ENCODE results near the gene WWC2.

WWC2 gene

DNA sequence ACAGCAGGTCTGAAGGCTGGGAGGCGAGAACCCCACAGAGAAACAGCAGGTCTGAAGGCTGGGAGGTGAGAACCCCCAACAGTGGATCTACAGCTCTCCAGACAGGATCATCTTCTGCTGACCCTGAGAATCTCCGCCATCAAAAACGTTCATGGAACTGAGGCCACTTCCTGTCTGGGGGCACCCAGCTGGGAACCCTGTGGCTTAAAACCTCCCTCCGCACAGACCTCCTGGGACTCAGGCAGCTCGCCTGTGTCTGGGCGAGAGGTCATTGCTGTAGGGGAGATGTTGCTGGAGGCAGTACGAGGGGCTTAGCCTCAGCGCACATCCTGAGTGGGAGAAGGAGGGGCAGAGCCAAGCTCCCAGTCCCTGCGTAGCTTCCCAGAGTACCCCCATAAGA, 238.3 kb downstream of the WWC2 start:
- no peak for DNase-seq

DNA sequence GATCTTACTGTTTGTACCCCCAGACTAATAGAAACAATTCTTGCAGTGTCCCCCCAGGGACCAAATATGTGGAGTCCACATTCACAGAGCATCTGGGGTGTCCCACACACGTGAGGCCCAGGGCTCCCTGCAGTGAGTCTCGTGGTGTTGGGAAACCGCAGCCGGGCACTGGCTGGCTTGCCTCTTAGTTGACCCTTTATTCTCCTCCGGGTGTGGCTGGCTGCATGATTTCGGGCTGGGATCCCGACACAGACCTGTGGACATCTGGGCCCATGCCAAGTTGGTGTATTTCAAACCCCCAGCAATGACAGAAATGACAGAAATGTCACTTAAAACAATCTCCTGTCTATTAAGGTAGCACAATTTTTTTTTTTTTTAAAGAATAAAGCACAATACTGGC, 238.8 kb downstream of the WWC2 start:
- no peak for DNase-seq

DNA sequence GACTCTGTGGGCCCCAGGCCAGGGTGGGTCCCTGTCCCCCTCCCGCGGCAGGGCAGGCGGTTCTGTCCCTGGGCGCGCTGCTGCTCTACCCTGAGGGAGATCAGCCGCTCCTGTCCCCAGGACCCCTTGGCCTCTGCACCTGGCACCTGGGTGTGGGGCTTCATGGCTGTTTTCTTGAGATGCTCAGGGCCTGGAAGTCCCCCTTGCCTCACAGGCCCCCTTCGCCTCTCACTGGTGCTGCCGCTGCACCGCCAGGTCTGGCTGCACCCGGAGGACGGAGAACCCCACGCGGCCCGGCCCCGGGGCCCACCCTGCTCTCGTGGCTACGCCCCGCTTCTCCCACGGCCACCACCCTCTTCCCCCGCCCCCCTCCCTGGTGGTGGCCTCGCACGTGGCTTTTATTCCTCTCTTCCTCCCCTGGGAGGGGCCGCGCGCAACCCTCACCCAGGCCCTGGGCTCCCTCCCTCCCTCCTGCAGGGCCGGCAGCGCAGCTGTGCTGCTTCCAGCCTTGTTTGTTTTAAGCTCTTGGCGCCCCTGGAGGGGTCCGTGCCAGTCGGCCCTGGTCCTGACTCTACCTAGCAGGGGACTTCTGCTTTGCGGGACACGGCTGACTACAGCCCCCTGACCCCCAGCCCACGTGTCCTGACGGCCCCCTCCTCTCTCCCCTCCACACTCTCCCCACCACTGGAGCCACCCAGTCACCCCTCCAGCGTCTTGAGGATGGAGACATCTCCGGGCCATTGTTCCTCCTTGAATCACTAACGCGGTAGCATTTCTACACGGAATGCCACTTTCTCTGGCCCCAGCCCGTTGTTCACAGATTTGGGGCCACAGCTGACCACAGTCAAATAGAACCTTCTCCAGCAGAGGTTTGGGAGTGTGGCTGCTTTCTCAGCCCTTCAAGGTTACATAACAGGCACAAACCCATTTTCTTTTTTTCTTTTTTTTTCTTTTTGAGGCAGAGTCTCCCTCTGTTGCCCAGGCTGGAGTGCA, 243.8 kb downstream of the WWC2 start:
- no peak for DNase-seq

DNA sequence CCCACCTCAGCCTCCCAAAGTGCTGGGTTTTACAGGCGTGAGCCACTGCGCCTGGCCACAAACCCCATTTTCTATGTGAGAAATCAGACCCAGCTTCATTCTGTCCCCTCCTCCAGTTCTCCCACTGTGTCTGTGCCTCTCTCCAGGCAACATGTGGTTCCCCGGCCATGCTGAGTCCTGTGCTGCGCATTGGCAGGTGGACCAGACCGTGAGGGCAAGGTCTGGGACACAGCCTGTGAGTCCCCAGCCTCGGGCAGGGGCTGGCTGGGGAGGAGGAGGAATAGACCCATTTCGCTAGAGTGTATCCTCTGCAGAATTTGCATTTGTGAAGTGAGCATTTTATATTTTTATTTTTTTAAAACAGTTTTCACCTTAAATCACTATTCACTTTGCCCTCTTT, 244.7 kb downstream of the WWC2 start:
- DNase-seq: no peak

DNA sequence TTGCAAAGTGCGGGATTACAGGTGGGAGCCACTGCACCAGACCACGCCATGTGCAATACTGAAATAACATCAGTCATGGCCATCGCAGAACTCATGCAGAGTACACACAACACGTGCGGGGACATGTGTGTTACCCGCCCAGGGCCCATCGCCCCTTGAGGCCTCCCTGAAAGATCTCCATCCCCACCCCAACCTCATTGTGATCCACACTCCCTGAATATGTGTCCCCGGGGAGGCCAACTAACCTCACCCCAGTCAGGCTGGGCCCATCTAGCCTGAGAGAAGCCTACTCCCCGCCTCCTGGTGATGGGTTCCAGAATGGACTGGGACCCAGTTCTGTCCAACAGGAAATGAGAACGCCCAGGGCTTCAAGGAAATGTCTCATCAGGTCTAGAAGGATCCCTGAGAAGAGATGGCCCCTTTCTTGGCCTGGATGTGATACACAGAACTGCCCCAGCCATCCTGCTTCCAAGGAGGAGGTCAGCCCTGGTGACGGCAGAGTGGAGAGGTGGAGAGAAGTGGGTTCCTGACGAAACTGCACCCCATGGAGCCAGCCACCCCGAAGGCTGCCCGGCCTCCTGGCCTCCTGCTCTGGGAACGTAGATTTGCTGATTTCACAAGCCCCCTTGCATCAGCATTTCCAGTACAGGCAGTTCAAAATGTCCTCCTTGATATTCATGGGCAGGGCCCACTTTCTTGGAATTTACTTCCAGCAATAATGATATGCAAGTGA, 245.6 kb downstream of the WWC2 start:
- DNase-seq: no peak

DNA sequence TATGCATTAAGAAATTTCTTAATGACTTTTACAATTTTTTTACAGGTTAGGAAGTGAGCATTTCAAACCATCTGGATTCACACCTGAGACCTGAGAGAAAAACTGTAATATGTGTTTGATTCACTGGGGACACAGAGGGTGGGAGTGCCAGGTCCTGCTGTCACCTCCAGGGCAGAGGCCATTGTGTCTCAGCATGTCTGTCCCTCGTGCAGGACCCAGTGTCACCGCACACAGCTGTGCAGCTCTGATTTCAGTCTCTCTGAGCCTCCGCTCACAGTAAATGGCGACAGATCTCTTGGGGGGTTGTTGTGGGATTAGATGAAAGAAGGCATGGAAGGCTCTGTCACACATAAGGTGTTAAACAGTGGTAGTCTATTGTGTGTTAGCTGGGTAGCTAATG, 246.2 kb downstream of the WWC2 start:
- DNase-seq: no peak

DNA sequence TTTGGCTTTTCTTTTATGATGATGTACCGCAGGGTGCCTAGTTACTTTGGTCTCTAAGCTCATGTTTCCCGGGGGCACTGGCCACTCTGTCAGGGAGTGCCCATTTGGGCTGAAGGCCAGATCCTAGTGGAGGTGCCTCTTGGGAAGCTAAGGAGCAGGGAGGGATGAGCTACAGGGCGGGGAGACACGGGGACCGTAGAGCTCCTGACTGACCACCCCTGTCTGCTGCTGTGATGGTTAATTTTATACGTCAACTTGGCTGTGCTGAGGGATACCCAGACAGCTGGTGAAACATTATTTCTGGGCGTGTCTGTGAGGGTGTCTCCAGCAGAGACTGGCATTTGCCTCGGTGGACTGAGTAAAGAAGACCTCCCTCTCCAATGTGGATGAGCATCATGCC, 248.1 kb downstream of the WWC2 start:
- DNase-seq: no peak

DNA sequence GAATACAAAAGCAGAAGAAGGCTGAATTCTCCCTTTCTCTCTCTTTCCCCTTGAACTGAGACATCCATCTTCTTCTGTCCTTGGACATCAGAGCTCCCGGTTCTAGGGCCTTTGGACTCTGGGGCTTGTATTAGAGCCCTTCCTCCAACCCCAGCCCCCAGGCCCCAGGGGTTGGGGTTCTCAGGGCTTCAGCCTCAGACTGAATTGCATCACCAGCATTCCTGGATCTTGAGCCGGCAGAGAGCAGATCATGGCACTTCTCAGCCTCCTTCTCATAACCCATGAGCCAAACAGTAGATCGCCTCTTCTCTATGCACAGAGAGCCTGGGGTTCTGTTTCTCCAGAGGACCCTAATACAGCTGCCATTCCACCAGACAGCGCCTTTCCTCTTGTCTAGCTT, 248.5 kb downstream of the WWC2 start:
- DNase-seq: no peak

DNA sequence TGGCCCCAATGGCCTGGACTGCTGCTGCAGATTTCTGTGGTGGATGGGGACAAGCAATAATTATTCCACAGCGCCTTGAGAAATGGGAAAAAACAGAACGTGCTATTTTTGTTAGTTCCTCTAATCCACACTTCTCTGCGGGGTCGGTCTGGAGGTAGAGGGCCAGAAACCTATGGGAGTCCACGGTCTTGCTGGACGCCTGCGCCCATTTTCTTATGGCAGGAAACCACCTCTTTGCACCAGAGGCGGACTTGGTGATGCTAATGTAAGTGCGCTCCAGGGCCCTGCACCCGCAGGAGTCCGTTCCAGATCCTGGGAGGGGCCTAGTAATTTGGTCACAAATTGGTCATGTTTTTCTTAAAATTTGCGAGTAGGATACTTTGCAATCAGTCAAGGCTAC, 249.1 kb downstream of the WWC2 start:
- no peak for DNase-seq

DNA sequence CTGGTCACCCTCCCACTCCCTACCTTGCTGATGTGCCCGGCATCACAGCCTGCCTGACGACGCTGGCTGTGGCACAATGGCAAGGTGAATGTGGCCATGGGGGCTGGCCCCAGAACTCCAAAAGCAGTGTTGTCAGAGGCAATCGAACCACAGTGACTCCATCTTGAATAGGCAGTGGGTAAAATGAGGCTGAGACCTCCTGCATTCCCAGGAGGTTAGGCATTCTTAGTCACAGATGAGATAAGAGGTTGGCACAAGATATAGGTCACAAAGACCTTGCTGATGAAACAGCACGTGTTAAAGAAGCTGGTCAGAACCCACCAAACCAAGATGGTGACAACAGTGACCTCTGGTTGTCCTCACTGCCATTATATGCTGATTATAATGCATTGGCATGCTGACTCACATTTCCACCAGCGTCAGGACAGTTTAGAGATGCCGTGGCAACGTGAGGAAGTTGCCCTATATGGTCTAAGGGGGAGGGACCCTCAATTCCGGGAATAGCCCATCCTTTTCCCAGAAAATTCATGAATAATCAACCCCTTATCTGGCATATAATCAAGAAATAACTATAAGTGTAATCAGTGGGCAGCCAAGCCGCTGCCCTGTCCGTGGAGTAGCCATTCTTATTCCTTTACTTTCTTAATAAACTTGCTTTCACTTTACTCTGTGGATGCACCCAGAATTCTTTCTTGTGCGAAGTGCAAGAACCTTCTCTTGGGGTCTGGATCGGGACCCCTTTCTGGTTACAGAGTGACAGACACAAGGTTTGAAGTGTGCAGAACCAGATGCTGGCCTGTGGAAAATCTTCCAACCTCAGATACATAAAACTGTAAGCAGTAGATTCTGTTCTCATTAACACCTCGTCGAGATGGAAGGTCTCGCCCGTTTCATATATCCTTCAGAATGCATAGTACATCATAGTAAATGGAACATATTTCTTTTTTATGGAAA, 249.9 kb downstream of the WWC2 start:
- peak; percentile 61 for DNase-seq

DNA sequence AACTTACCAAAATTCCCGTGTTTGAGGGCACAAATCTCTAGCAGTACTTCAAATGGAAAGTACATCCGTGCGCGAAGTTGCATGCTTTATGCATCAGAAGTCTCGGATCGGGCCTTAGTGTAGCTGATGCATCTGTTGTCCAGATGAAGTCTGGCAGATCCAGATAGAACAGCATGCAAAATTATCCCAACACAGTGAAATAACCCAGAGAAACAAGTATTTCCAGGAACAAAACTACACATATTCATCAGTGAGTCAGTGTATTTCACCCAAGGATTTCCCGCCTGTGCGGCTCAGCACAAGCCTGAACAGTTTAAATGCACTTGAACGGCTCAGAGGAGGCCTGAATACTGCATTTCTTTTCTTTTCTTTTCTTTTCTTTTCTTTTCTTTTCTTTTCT, 250.6 kb downstream of the WWC2 start:
- peak; percentile 15 for DNase-seq

DNA sequence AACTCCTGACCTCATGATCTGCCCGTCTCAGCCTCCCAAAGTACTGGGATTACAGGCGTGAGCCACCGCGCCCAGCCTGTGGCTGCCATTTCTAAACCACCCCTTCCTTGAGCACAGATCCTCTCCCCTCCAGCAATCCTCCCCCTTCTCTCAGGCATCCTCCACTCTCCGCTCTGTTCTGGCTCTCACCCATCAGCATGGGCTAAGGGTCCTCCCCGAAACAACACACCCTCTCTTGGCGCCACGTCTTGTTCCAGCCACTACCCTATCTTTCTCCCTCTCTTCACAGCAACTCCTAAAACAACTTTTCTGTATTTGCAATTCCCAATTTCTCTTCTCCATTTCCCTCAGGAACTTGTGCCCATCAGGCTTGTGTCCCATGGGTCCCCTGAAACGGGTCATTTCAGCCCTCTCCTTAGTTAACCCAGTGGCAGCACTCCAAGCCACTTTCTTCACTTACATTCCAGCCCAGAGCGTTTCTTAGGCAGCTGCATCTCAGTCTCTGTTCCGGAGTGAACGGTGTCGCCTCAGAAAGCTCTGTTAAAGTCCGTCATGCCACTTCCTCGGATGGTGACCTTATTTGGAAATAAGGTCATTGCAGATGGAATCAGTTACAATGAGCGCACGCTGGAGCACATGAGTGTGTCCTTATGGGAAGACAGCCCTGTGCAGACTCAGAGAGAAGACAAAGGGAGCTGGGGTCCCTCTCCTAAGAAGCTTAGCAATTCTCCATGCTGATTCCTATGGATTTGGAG, 251.4 kb downstream of the WWC2 start:
- DNase-seq: no peak

DNA sequence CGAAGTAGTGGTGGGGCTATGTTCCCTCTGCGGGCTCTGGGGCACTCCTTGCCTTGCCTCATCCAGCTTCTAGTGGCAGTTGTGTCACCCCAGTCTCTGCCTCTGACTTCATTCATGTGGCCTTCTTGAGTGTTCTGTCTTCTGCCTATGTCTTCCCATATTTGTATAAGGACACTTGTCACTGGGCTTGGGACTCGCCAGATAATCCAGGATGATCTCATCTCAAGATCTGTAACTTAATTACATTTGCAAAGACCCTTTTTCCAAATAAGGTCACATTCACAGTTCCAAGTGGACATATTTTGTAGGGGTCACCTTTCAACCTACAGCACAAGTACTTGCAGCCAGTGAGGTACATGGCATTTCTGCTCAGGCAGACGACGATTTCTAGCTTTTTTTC, 253.5 kb downstream of the WWC2 start:
- no peak for DNase-seq

DNA sequence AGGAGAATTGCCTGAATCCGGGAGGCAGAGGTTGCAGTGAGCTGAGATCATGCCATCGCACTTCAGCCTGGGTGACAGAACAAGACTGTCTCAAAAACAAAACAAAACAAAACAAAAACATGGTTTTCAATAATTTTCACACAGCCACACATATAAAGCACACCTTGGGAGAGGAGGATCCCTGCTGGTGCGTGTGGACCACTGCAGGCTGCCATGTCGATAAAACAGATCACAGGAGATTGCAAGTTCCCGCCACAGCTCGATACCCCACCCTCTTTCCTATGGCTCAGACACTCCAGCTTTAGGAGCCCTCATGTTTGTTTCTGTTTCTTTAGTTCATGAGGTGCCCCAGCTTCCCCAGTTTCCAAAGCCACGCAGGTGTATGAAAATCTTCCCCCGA, 254.5 kb downstream of the WWC2 start:
- DNase-seq: no peak

DNA sequence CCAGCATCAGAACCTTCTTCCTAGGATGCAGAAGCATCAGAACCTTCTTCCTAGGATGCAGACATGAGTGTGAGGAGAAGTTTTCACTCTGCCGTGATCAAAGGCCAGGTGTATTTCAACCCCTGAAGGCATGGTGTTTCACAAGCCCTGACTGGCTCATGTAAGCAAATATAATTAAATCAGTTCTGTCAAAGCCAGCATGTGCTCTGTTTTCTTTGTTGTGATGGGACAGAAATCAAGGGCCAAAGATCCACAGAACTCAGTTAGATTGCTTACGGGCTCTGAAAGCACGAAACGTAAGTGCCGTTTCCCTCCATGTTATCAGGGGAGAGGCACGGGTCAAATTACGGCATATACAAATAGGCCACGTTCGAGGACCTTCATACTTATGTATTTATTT, 255.2 kb downstream of the WWC2 start:
- DNase-seq: no peak

DNA sequence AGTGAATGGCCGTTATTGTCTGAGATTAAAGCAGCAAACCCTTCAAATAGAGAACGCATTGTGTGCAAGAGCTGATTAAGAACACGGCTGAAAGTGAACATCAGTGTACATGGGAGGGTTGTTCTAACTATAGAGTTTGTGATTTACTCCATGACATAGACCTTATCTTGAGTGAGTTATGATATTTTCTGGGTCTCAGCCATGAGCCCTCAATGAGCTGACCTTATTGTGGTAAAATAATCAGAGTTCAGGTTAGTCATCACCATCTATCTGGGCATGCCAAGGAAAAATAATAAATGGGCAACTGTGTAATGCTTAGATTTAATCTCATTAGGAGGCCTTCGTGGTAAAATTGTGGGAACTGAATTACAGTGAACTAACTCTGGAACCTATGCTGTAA, 256.3 kb downstream of the WWC2 start:
- no peak for DNase-seq

DNA sequence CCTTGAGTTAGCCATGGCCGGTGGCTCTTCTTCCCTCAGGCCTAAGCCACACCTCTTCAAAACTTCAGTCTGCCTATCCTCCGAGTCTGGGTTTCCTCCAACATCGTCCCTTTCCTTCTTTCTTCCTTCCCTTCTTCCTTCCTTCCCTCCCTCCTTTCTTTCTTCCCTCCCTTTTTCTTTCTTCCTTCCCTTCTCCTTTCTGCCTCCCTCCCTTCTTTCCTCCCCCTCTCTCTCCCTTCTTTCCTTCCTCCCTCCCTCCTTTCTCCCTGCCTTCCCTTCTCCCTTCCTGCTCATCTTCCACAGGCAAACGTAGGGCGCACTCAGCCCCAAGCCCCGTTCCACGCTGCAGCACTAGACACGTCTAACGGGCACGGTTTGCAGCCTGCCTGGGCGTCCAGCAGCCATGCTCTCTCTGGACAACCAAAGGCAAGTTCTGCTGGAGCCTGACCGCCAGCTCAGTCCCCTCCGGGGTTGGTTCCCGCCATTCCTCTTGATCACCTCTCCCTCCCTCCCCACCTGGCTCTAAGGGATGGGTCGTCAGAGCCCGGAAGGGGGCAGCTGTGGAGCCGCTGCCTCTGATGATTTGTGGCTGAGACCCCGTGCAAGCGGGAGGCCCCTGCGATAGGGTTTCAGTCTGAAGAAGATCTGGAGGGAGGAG, 257.2 kb downstream of the WWC2 start:
- no peak for DNase-seq

DNA sequence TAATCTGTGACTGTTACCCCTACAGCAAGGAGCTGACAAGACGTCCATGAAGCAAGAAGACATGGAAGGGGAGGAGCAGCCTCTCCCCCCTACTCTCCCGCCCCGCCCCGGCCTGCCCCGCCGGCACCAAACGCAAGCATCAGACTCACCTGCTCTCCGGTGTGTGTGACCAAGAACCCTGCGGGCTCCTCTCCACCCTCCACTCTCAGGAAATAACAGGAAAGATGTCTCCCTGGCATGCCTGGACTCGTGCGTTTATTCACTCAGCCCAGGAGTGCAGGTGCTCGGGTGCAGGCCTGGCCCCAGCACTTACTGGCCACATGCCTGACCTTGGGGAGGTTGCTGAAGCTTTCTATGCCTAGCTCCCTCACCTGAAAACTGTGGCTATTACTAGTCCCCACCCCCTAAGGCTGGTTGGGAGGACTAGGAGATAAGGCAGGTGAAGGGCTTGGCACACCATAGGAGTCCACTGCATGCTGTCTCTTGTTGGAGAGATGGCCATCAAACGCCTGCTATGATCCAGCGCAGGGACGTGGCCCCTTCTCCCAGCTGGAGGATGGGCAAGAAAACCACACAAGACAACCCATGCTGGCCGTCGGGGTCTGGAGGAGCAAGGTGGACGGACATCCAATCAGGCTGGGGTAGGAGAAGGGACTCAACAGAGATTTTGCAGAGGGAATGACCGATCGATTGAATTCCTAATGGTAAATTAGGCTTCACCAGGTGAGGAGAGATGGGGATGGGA, 258.0 kb downstream of the WWC2 start:
- no peak for DNase-seq

DNA sequence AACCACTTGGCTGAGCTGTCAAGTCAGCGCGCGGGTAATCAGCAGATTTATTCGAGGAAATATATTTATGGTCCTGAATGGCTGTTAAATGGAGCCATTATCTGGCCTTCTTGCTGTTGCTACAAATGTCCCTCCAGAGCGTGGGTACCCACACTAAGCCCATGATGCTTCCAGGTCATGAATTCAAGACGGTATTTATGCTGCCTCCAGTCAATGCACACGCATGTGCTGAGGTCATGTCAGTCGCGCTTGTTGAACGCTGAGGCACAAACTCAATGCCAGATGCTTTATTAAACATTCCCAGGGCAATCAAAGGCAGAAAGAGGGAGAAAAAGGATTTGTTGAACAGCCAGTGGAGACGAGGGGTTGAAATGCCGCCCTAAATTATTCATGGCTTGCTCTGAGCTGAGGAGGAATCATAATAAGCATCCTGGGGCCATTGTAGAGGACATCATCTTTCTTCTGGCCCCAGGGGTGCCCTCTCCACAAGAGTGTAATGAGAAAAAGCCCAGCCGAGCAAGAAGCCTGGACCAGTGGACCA, 259.2 kb downstream of the WWC2 start:
- no peak for DNase-seq

DNA sequence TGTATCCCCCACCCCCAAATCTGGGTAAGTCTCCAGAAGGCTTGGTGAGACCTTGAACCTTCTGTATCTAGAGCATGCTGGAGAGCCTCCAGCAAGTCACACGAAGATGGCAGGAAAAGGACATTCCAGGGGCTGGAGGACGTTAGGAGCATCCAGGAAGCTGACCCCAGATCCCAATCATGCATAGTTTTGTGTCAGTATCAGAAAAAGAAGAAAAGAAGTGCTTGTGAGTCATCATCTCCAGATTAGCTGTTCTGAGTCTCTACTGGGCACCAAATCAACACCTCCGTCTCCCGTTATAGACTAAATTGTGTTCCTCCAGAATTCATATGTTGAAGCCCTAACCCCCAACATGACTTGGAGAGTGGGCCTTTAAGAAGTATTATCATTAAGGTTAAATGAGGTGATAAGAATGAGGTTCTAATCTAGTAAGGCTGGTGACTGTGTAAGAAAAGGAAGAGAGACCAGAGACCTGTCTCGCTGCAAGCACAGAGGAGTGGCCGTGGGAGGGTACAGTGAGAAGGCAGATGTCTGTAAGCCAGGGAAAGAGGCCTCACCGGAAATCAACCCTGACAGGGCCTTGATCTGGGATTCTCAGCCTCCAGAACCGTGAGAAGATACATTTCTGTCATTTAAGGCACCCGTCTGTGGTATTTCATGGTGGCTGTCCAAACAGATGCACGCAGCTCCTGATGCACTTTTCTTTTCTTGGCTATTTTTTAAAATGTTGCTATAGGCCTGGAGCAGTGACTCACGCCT, 261.3 kb downstream of the WWC2 start:
- no peak for DNase-seq

Data from stimulated activated CD4-positive, alpha-beta T cell treated with anti-CD3 and anti-CD28 coated beads, Interleukin-15, amount 100 ng/mL, for 24 hours (primary cell).